C4-2B (cell line): ENCODE measurements around the gene TDP1.

Experiments
- ZFX ChIP-seq: fragments of 450-650 bp; IDR thresholded peaks from 2 replicates; pipeline ENCODE4 v1.6.1; 2017
- TF ChIP-seq, protein P1 (sequence below): fragments of 450-650 bp; conservative IDR thresholded peaks from 2 replicates; pipeline ENCODE4 v1.5.1; 2017; ENCODE audit warnings: mild to moderate bottlenecking

DNA sequence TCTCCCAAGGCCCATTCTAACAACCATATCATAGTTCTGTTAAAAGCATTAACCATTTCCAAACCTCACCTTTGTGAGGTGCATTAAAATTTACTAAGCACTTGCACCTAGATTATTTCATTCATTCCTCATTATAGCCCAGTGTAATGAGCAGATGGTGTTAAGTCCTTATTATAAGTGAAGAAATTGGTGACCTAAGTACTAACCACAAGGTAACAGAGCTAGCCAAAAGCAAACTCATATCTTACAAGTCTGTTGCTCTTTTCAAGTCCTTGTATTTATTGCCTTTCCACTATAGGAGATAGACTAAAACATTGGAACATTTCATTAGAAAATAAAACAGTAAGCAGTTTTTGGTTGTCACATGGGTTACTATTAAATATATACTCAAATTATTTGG, 49.7 kb downstream of the TDP1 start:
- TF ChIP-seq, protein P1, sequence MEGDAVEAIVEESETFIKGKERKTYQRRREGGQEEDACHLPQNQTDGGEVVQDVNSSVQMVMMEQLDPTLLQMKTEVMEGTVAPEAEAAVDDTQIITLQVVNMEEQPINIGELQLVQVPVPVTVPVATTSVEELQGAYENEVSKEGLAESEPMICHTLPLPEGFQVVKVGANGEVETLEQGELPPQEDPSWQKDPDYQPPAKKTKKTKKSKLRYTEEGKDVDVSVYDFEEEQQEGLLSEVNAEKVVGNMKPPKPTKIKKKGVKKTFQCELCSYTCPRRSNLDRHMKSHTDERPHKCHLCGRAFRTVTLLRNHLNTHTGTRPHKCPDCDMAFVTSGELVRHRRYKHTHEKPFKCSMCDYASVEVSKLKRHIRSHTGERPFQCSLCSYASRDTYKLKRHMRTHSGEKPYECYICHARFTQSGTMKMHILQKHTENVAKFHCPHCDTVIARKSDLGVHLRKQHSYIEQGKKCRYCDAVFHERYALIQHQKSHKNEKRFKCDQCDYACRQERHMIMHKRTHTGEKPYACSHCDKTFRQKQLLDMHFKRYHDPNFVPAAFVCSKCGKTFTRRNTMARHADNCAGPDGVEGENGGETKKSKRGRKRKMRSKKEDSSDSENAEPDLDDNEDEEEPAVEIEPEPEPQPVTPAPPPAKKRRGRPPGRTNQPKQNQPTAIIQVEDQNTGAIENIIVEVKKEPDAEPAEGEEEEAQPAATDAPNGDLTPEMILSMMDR: no peak
- TF ChIP-seq ZFX: no peak
